Spleen (tissue), 11 donors: ENCODE measurements around the gene SFXN3. TPM values are rescaled to one million over a fixed set of nuclear protein-coding genes. Genes with fewer than 3 reads are reported as not detected.
A peak's percentile ranks its signal among the peaks of the same experiment; 100 is the strongest.

Experiments
- DNase-seq: peaks from one replicate; pipeline ENCODE4 v3.0.0-alpha.2; 2020
- H3K27ac ChIP-seq, 8 donors: fragments of 200-600 bp; sonication (generic) in 7 of 8; 1 replicate in 4 of 8; 2 replicates in 4 of 8; pipeline versions ENCODE4 v1.5.0 to v1.8.0; 2016 to 2021; ENCODE audit warnings: inconsistent platforms in 4 of 8, mild to moderate bottlenecking in 4 of 8, moderate library complexity in 1 of 8
- H3K27me3 ChIP-seq, 7 donors: fragments of 200-600 bp; sonication (generic) in 6 of 7; replicated peaks in 1 of 7; 1 replicate in 4 of 7; 2 replicates in 3 of 7; pipeline versions ENCODE4 v1.5.0 to v1.8.0; 2016 to 2021; ENCODE audit warnings: inconsistent platforms in 3 of 7, mild to moderate bottlenecking in 1 of 7
- H3K36me3 ChIP-seq, 6 donors: fragments of 200-600 bp; sonication (generic) in 5 of 6; 1 replicate in 4 of 6; 2 replicates in 2 of 6; pipeline versions ENCODE4 v1.5.0 to v1.8.0; 2016 to 2021; ENCODE audit warnings: inconsistent platforms in 2 of 6
- H3K4me1 ChIP-seq, 6 donors: fragments of 200-600 bp; sonication (generic) in 5 of 6; 1 replicate in 3 of 6; 2 replicates in 3 of 6; pipeline versions ENCODE4 v1.5.0 to v1.8.0; 2016 to 2021; ENCODE audit warnings: inconsistent platforms in 3 of 6
- H3K4me3 ChIP-seq, 8 donors: fragments of 200-600 bp; sonication (generic) in 7 of 8; 1 replicate in 4 of 8; 2 replicates in 4 of 8; pipeline versions ENCODE4 v1.5.0 to v1.8.0; 2016 to 2021; ENCODE audit warnings: inconsistent platforms in 4 of 8, mild to moderate bottlenecking in 4 of 8, moderate library complexity in 2 of 8
- H3K9me3 ChIP-seq, 8 donors: fragments of 200-600 bp; sonication (generic) in 7 of 8; 1 replicate in 4 of 8; 2 replicates in 4 of 8; pipeline versions ENCODE4 v1.5.0 to v1.8.0; 2016 to 2021; ENCODE audit warnings: inconsistent platforms in 4 of 8
- POLR2A ChIP-seq, 3 donors: fragments of 450-650 bp; IDR thresholded peaks; one replicate each; pipeline ENCODE4 v1.5.1; 2017; ENCODE audit warnings: antibody characterized with exemption in 3 of 3, mild to moderate bottlenecking in 1 of 3
- POLR2AphosphoS5 ChIP-seq, 3 donors: sonication (generic); formaldehyde crosslinking; IDR thresholded peaks; one replicate each; pipeline ENCODE4 v1.5.1; 2017; ENCODE audit warnings: antibody characterized with exemption in 3 of 3
- WGBS, 5 donors: extraction: QIAGEN DNeasy Blood & Tissue Kit in 3 of 5; methylation state at CpG; one replicate each; pipeline versions ENCODE4 v1.1.5 to v1.1.7; 2013 to 2018; 5-methylcytosine and 5-hydroxymethylcytosine counted together
- intact Hi-C: fragments of 100-400 bp; cut with DNase I; formaldehyde crosslinking; loops from one replicate; pipeline ENCODE4 v1.15.0; 2023; ENCODE audit warnings: low total_unique reads
- polyA plus RNA-seq, 3 donors: library from polyadenylated mRNA; stranded (reverse); fragments of 200-250 nt; gene quantifications; one replicate each; pipeline ENCODE4 v1.2.1, GENCODE V29; 2013
- total RNA-seq, 7 donors: library from RNA; depleted of rRNA in 3 of 7; stranded (reverse); fragments of >200 nt in 3 of 7; fragmentation: NEBNext Ultra II Directional in 4 of 7; extraction: Animal tissue kit (Norgen Biotek cat#: 25700) in 4 of 7; gene quantifications; one replicate each; pipeline versions ENCODE4 v1.1.0 to v1.2.1, GENCODE V29; 2016 to 2021
- TF ChIP-seq, protein P1 (sequence below), 11 experiments: fragments of 200-600 bp in 7 of 11; fragments of 450-650 bp in 4 of 11; sonication (generic) in 4 of 11; IDR thresholded peaks in 8 of 11; conservative IDR thresholded peaks in 3 of 11; 1 replicate in 7 of 11; 2 replicates in 4 of 11; pipeline versions ENCODE4 v1.4.0 to v1.8.0; 2016 to 2021; ENCODE audit warnings: antibody characterized with exemption in 11 of 11, inconsistent platforms in 4 of 11, mild to moderate bottlenecking in 1 of 11
- donor health status: healthy with polysubstance abuse.
- donor health status: DM: no; HTN: no; CAD: no; lungs with moderate emphysema.
- donor health status: DM: no; HTN: no; CAD: no.
- donor health status: Bipolar disorder and iron deficiency.
- donor health status: healthy.
- donor health status: DM: no; HTN: no; CAD: no.
- donor health status: DM: yes; HTN: yes; CAD: no.

The SFXN3 gene
- total and polyA plus RNA-seq, 10 donors = 7.9 to 70.0 (median 38.5) TPM

DNA sequence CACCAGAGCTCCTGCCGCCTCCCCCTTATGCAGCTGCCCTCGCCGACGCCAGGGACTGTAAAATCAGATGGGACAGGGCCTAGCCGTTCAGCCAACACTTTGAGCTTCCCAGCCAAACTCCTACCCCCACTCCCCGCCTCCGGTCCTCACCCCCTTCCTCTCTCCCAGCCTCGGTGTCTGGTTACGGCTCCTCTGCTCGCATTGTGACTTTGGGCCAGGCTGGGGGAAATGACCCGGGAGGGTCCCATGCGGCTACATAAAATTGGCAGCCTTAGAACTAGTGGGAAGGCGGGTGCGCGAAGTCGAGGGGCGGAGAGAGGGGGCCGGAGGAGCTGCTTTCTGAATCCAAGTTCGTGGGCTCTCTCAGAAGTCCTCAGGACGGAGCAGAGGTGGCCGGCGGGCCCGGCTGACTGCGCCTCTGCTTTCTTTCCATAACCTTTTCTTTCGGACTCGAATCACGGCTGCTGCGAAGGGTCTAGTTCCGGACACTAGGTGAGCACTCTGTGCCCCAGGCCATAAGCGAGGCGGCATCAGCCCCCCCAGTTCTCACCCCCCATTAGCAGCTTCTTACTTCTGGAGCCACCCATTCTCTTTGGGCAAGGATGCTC lies 30.7 kb downstream of the SFXN3 start, which contains the start of gene KAZALD1:
Gene KAZALD1, plus strand, starts transcription at position 366 of the 608 bp plus-strand sequence. CDS start 604 bp downstream, outside the sequence.
- 37 to 50% (median 41%) methylated on average over 30 to 31 of the region's 31 CpGs for WGBS, 5 donors

DNA sequence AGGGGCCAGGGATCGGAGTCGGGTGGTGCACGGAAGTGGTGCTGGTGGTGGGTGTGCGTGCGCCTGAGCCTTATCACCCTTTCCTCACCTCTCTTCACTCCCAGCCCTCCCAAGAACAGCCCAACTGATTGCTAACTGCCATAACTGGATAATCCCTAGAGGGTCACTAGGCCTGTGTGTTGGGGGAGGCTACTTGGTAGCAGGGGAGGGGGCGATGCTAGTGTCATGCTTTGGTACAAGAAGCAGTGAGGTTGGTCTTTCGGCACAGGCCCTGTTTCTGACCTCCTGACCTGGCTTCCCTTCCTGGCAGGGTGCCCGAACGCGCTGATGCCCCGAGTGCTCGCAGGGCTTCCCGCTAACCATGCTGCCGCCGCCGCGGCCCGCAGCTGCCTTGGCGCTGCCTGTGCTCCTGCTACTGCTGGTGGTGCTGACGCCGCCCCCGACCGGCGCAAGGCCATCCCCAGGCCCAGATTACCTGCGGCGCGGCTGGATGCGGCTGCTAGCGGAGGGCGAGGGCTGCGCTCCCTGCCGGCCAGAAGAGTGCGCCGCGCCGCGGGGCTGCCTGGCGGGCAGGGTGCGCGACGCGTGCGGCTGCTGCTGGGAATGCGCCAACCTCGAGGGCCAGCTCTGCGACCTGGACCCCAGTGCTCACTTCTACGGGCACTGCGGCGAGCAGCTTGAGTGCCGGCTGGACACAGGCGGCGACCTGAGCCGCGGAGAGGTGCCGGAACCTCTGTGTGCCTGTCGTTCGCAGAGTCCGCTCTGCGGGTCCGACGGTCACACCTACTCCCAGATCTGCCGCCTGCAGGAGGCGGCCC lies 31.4 kb downstream of the SFXN3 start:
- intact Hi-C loops = no loop called here
- Histone ChIP-seq H3K4me1 (peaks cover 32 to 82% (median 71%) of the 10 kb centered on the region in 6 donors), H3K9me3 (no peaks in the 10 kb centered on the region), H3K36me3 (no peaks in the 10 kb centered on the region), H3K27me3 (peaks cover 0 to 64% (median 31%) of the 10 kb centered on the region in 7 donors), H3K4me3 (peak overlapping the region; percentile 10 to 87 (median 70)), H3K27ac (peak overlapping the region in 7 of 8 donors; percentile 93 to 99 (median 98))
- DNase-seq = peak; percentile 90
- TF ChIP-seq POLR2A (IDR thresholded peaks at IDR 0.05) (no peak), POLR2AphosphoS5 (IDR thresholded peaks at IDR 0.05) (peak in 2 of 3 donors; percentile 56 to 77)
- TF ChIP-seq, protein P1, sequence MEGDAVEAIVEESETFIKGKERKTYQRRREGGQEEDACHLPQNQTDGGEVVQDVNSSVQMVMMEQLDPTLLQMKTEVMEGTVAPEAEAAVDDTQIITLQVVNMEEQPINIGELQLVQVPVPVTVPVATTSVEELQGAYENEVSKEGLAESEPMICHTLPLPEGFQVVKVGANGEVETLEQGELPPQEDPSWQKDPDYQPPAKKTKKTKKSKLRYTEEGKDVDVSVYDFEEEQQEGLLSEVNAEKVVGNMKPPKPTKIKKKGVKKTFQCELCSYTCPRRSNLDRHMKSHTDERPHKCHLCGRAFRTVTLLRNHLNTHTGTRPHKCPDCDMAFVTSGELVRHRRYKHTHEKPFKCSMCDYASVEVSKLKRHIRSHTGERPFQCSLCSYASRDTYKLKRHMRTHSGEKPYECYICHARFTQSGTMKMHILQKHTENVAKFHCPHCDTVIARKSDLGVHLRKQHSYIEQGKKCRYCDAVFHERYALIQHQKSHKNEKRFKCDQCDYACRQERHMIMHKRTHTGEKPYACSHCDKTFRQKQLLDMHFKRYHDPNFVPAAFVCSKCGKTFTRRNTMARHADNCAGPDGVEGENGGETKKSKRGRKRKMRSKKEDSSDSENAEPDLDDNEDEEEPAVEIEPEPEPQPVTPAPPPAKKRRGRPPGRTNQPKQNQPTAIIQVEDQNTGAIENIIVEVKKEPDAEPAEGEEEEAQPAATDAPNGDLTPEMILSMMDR (IDR thresholded peaks at IDR 0.05 in 8 of 11, conservative IDR thresholded peaks at IDR 0.05 in 3 of 11) = peak in 10 of 11 experiments; percentile 36 to 79 (median 63)
- 6 to 20% (median 8%) methylated on average over 9 to 63 of the region's 63 CpGs for WGBS, 5 donors

More for the DNA sequence above, 30.7 kb downstream of the SFXN3 start, which contains the start of gene KAZALD1:
- intact Hi-C loops = no loop called here
- Histone ChIP-seq H3K36me3 (no peaks in the 10 kb centered on the region), H3K27ac (peak within 1 kb of the TSS; percentile 89 to 99 (median 98)), H3K4me3 (peak within 1 kb of the TSS; percentile 47 to 87 (median 70)), H3K9me3 (no peaks in the 10 kb centered on the region), H3K27me3 (peaks cover 0 to 56% (median 24%) of the 10 kb centered on the region in 7 donors), H3K4me1 (peaks cover 32 to 75% (median 63%) of the 10 kb centered on the region in 6 donors)
- TF ChIP-seq, protein P1 (IDR thresholded peaks at IDR 0.05 in 8 of 11, conservative IDR thresholded peaks at IDR 0.05 in 3 of 11) = peak in 1 of 11 experiments; percentile 10
- TF ChIP-seq POLR2AphosphoS5 (IDR thresholded peaks at IDR 0.05) = no peak
- peak; percentile 81 for DNase-seq

DNA sequence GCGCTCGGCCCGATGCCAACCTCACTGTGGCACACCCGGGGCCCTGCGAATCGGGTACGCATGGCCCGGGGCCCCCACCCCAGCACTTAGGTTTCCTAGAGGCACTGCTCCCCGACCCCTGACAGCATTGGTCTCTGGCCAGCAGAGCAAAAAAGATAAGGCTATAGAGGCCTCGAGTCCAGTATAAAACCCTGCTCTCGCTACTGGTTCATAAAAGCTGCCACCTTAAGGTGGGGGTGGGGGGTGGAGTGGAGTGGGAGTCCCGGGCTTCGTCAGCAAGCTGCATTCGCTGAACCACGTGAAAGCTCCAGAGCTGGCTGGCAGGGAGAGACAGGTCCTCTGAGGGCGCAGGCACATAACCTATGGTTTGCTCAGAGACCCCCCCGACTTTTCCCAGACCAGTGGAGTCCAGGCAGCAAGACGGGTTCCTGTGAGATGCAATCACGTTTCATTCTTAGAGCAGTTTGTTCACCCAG lies 32.1 kb downstream of the SFXN3 start:
- Histone ChIP-seq H3K27ac (peak overlapping the region in 7 of 8 donors; percentile 9 to 99 (median 98)), H3K27me3 (peaks cover 0 to 68% (median 33%) of the 10 kb centered on the region in 7 donors), H3K9me3 (no peaks in the 10 kb centered on the region), H3K4me3 (peak overlapping the region; percentile 10 to 87 (median 70)), H3K36me3 (no peaks in the 10 kb centered on the region), H3K4me1 (peaks cover 32 to 89% (median 76%) of the 10 kb centered on the region in 6 donors)
- TF ChIP-seq, protein P1 (IDR thresholded peaks at IDR 0.05 in 8 of 11, conservative IDR thresholded peaks at IDR 0.05 in 3 of 11) = no peak
- 6 to 19% (median 10%) methylated on average over 10 to 19 of the region's 19 CpGs for WGBS, 5 donors
- intact Hi-C loops = no loop called here
- no peak for DNase-seq
